Measurements from ENCODE around the gene EPHX1. TPM values are rescaled to one million over a fixed set of nuclear protein-coding genes. Genes with fewer than 3 reads are reported as not detected.
"Not testable (repeated sequence)": the region's sequence is repeated elsewhere in the genome, so short reads cannot be mapped to it uniquely, and the experiment has no call there.

EPHX1 gene
- total RNA-seq, 2 donors from 2014 or later = 59.6 to 126 TPM

- DNase-seq = no peak
- intact Hi-C loops (cut with DNase I) = no loop called here
- no peak for ATAC-seq
Measured at GRCh38 chr1:225883616-225884265, 73.8 kb downstream of the EPHX1 start.

GRCh38 chr1:225885336-225885735 lies 75.4 kb downstream of the EPHX1 start:
- no peak for ATAC-seq
- DNase-seq = no peak
- intact Hi-C loops (cut with DNase I) = no loop called here

- no peak for DNase-seq
- no peak for ATAC-seq
- intact Hi-C loops (cut with DNase I) = no loop called here
Measured at GRCh38 chr1:225886159-225887029, 76.5 kb downstream of the EPHX1 start.

GRCh38 chr1:225887030-225887314 lies 77.0 kb downstream of the EPHX1 start:
- no peak for DNase-seq
- no peak for ATAC-seq
- intact Hi-C loops (cut with DNase I) = no loop called here

GRCh38 chr1:225887554-225888288 lies 77.8 kb downstream of the EPHX1 start:
- intact Hi-C loops (cut with DNase I); DNase-seq; ATAC-seq: not testable (repeated sequence)

- ATAC-seq (no peak), DNase-seq (no peak)
- intact Hi-C loops (cut with DNase I) = no loop called here
Measured at GRCh38 chr1:225888289-225888897, 78.5 kb downstream of the EPHX1 start.

- no peak for DNase-seq
- intact Hi-C loops (cut with DNase I) = no loop called here
- peak; percentile 36 to 85 for ATAC-seq
Measured at GRCh38 chr1:225888898-225889601, 79.1 kb downstream of the EPHX1 start, which contains the start of gene LEFTY1. Gene LEFTY1 (minus strand): TSS chr1:225889146. CDS start chr1:225889066, 80 bp downstream.

- ATAC-seq (no peak), DNase-seq (no peak)
- intact Hi-C loops (cut with DNase I) = no loop called here
Measured at GRCh38 chr1:225889743-225890142, 79.8 kb downstream of the EPHX1 start.

GRCh38 chr1:225890346-225891228 lies 80.7 kb downstream of the EPHX1 start:
- intact Hi-C loops (cut with DNase I) = no loop called here
- ATAC-seq (peak; percentile 13 to 24), DNase-seq (no peak)

- intact Hi-C loops (cut with DNase I) = no loop called here
- DNase-seq (no peak), ATAC-seq (no peak)
Measured at GRCh38 chr1:225891229-225891972, 81.5 kb downstream of the EPHX1 start.

- ATAC-seq (no peak), DNase-seq (no peak)
- intact Hi-C loops (cut with DNase I) = no loop called here
Measured at GRCh38 chr1:225892307-225892706, 82.4 kb downstream of the EPHX1 start.

Other genes with a start within 250 kb of the EPHX1 start
- 10 to 100 TPM; 73.4 to 79.0 TPM for gene ENAH, start 157.0 kb upstream of the EPHX1 start, total RNA-seq
- 100 to 1,000 TPM; 189 to 200 TPM for gene SRP9, start 32.3 kb upstream of the EPHX1 start, total RNA-seq
- 10 to 100 TPM; 33.2 to 37.1 TPM for gene TMEM63A, start 72.3 kb downstream of the EPHX1 start, total RNA-seq
- under 1 TPM in 1 of 2 donors, not detected in 1; 0.27 TPM for gene LEFTY1, start 79.0 kb downstream of the EPHX1 start, total RNA-seq
- 10 to 100 TPM; 58.0 to 58.8 TPM for gene PYCR2, start 114.1 kb downstream of the EPHX1 start, total RNA-seq
- gene LEFTY2, start 131.1 kb downstream of the EPHX1 start, total RNA-seq = 1 to 10 TPM in 1 of 2 donors, under 1 TPM in 1; 0.34 to 1.2 TPM
- gene SDE2, start 189.2 kb downstream of the EPHX1 start, total RNA-seq = 10 to 100 TPM; 11.1 to 18.7 TPM

Data from left cardiac atrium (tissue), 4 donors.